HFFc6 (cell line): ENCODE results near the gene N4BP2L2. TPM values are rescaled to one million over a fixed set of nuclear protein-coding genes. Genes with fewer than 3 reads are reported as not detected.

Source experiments
- DNase-seq: peaks from one replicate; pipeline ENCODE4 v3.0.0-alpha.2; 2018
- H3K27ac Mint-ChIP-seq: 2 replicates; pipeline ENCODE4 v1.8.0; 2020; ENCODE audit warnings: mild to moderate bottlenecking, mixed read lengths
- H3K27me3 Mint-ChIP-seq: 2 replicates; pipeline ENCODE4 v1.8.0; 2021; ENCODE audit warnings: mild to moderate bottlenecking, moderate library complexity, mixed read lengths; ENCODE audit not compliant: insufficient read depth
- H3K36me3 Mint-ChIP-seq: 2 replicates; pipeline ENCODE4 v1.8.0; 2021; ENCODE audit warnings: low read depth, mixed read lengths
- H3K4me1 Mint-ChIP-seq: 2 replicates; pipeline ENCODE4 v1.8.0; 2020; ENCODE audit warnings: low read depth, mixed read lengths
- H3K4me3 Mint-ChIP-seq: 2 replicates; pipeline ENCODE4 v1.8.0; 2020; ENCODE audit warnings: mild to moderate bottlenecking, moderate library complexity, mixed read lengths
- H3K9me3 Mint-ChIP-seq: 2 replicates; pipeline ENCODE4 v1.8.0; 2020; ENCODE audit warnings: mild to moderate bottlenecking, mixed read lengths
- total RNA-seq, 6 experiments: library from RNA; stranded (reverse); fragmentation: NEBNext Ultra II Directional; extraction: Animal tissue kit (Norgen Biotek cat#: 25700); gene quantifications; 2 replicates in 1 of 6; 3 replicates in 5 of 6; pipeline ENCODE4 v1.2.3, GENCODE V29; 2021
- TF ChIP-seq, protein P1 (sequence below): fragments of 200-600 bp; sonication (generic); IDR thresholded peaks from 2 replicates; pipeline ENCODE4 v1.5.0; 2021; ENCODE audit warnings: antibody characterized with exemption, mild to moderate bottlenecking

The N4BP2L2 gene
- total RNA-seq, 6 experiments from 2014 or later = 44.7 to 57.9 (median 50.4) TPM

- H3K4me3 Mint-ChIP-seq = no peak overlapping the region
- TF ChIP-seq, protein P1, sequence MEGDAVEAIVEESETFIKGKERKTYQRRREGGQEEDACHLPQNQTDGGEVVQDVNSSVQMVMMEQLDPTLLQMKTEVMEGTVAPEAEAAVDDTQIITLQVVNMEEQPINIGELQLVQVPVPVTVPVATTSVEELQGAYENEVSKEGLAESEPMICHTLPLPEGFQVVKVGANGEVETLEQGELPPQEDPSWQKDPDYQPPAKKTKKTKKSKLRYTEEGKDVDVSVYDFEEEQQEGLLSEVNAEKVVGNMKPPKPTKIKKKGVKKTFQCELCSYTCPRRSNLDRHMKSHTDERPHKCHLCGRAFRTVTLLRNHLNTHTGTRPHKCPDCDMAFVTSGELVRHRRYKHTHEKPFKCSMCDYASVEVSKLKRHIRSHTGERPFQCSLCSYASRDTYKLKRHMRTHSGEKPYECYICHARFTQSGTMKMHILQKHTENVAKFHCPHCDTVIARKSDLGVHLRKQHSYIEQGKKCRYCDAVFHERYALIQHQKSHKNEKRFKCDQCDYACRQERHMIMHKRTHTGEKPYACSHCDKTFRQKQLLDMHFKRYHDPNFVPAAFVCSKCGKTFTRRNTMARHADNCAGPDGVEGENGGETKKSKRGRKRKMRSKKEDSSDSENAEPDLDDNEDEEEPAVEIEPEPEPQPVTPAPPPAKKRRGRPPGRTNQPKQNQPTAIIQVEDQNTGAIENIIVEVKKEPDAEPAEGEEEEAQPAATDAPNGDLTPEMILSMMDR = no peak
- 0 out of 2 replicates have a peak, but pooled peaks cover 2% of the 10 kb centered on the region for H3K36me3 Mint-ChIP-seq
- no peaks in the 10 kb centered on the region for H3K4me1 Mint-ChIP-seq
- H3K27me3 Mint-ChIP-seq = peaks cover 4% of the 10 kb centered on the region; the same call in 1 of the 2 replicates
- no peaks in the 10 kb centered on the region for H3K9me3 Mint-ChIP-seq
- H3K27ac Mint-ChIP-seq = no peak overlapping the region
- DNase-seq = no peak
These were observed 17.0 kb upstream of the N4BP2L2 start for GRCh38 chr13:32555613-32556012.

DNA sequence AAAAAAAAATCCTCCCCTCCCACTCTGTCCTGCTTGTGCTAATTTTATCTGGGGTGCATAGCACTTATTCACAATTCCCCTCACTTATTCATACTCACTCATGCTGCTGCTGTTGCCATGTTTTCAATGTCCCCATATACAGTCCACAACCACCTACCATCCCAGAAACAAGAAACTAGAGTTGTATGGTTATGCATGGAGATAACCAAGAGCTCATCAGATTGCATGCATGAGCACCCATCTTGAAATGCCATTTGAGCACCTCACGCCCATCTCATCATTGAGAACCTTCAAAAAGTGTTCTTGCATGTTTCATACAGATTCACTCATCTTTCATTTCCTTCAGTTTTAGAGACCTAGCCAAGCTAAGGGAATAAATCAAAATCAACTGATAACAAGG lies 15.1 kb upstream of the N4BP2L2 start:
- no peaks in the 10 kb centered on the region for H3K36me3 Mint-ChIP-seq
- TF ChIP-seq, protein P1 = no peak

GRCh38 chr13:32549788-32550187 lies 11.2 kb upstream of the N4BP2L2 start:
- no peak overlapping the region for H3K4me3 Mint-ChIP-seq
- H3K36me3 Mint-ChIP-seq = no peaks in the 10 kb centered on the region
- H3K4me1 Mint-ChIP-seq = no peaks in the 10 kb centered on the region
- H3K27me3 Mint-ChIP-seq = peaks cover 9% of the 10 kb centered on the region; the same call in 1 of the 2 replicates
- TF ChIP-seq, protein P1 = no peak
- no peaks in the 10 kb centered on the region for H3K9me3 Mint-ChIP-seq
- H3K27ac Mint-ChIP-seq = no peak overlapping the region
- DNase-seq = no peak

More for the DNA sequence above, 15.1 kb upstream of the N4BP2L2 start:
- H3K9me3 Mint-ChIP-seq = no peaks in the 10 kb centered on the region
- DNase-seq = no peak
- H3K27ac Mint-ChIP-seq = no peak overlapping the region
- peaks cover 10% of the 10 kb centered on the region; the same call in 1 of the 2 replicates for H3K27me3 Mint-ChIP-seq
- no peaks in the 10 kb centered on the region for H3K4me1 Mint-ChIP-seq
- no peak overlapping the region for H3K4me3 Mint-ChIP-seq

DNA sequence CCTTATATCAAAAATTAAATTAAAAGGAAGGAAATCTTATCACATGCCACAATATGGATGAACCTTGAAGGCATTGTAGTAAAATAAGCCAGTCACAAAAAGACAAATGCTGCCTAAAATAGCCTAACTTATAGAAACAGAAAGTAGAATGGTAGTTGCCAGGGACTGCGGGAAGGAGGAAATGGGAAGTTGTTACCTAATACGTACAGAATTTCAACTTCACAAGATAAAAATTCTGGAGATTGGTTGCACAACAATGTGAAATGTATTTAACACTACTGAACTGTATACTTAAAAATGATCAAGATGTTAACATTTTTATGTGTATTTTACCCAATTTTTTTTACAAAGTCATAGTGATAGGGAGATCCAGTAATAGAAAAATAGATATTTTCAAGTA lies 10.2 kb upstream of the N4BP2L2 start:
- no peak for DNase-seq
- Mint-ChIP-seq H3K27ac (no peak overlapping the region), H3K4me1 (no peaks in the 10 kb centered on the region), H3K27me3 (peaks cover 9% of the 10 kb centered on the region; the same call in 1 of the 2 replicates), H3K36me3 (no peaks in the 10 kb centered on the region), H3K4me3 (no peak overlapping the region; the same call in 1 of the 2 replicates), H3K9me3 (no peaks in the 10 kb centered on the region)
- TF ChIP-seq, protein P1 = no peak

GRCh38 chr13:32545083-32545482 lies 6.5 kb upstream of the N4BP2L2 start:
- H3K9me3 Mint-ChIP-seq = no peaks in the 10 kb centered on the region

More at GRCh38 chr13:32545083-32545482, 6.5 kb upstream of the N4BP2L2 start:
- H3K27ac Mint-ChIP-seq = no peak overlapping the region
- H3K36me3 Mint-ChIP-seq = no peaks in the 10 kb centered on the region
- H3K27me3 Mint-ChIP-seq = peaks cover 12% of the 10 kb centered on the region; the same call in 1 of the 2 replicates
- TF ChIP-seq, protein P1 = no peak
- DNase-seq = no peak
- no peaks in the 10 kb centered on the region for H3K4me1 Mint-ChIP-seq
- no peak overlapping the region for H3K4me3 Mint-ChIP-seq
